HG02885 (cell line): ENCODE measurements around the gene SLC12A7.

Experiments used
- ATAC-seq: cut with Tn5 transposase; IDR thresholded peaks from one replicate; pipeline ENCODE4 v1.9.1; 2021; ENCODE audit warnings: mild to moderate bottlenecking; ENCODE audit not compliant: unreplicated experiment, poor library complexity

Gene SLC12A7

GRCh38 chr5:1042626-1043025 lies 69.2 kb downstream of the SLC12A7 start:
- ATAC-seq = no peak

- ATAC-seq = no peak
Measured at GRCh38 chr5:1041225-1042143, 70.4 kb downstream of the SLC12A7 start.

DNA sequence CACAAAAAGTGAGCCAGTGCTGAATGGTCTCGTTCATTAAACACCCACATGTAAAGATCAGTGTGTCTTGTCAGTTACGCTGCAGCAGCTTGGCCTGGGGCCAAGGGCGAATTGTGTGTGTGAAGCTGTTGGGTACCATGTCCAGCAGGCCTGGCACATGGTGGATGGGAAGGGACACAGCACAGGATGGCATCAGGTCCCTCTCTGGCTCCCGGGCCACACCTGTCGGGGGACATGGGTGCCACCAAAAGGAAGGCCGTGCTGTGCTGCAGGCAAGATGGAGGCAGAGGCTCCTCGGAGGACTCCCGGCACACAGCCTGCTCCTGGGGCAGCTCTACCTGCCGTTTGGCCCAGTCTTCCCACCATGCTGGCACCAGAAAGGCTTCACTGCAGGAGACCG lies 71.3 kb downstream of the SLC12A7 start:
- no peak for ATAC-seq

DNA sequence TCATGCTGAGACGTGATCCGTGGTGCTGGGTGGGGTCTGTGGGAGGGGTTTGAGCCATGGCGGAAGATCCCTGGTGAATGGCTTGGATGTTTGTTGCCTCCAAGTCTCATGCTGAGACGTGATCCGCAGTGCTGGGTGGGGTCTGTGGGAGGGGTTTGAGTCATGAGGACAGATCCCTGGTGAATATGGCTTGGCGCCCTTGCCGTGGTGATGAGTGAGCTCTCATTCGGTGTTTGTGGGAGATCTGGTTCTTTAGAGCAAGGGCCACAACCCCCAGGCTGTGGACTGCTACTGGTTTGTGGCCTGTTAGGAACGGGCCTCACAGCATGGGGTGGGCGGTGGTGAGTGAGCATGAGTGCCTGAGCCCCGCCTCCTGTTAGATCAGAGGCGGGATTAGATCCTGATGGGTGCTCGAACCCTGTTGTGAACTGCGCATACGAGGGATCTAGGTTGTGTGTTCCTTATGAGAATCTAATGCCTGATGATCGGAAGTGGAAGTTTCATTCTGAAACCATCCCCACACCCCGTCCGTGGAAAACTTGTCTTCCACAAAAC lies 72.1 kb downstream of the SLC12A7 start:
- ATAC-seq = no peak

DNA sequence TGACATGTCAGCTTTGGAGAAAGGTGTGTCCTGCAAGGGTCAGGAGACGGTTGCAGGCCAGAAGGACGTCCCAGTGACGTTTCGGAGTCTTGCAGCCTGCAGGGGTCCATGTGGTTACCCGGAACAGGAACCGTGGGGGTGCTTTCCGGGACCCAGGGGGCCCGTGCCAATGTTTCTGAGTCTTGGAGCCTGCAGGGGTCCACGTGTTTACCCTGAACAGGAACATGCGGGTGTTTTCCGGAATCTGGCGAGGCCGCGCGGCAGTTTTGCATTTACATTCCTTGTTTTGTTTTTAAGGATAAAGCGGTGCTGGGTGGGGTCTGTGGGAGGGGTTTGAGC lies 72.7 kb downstream of the SLC12A7 start:
- no peak for ATAC-seq

DNA sequence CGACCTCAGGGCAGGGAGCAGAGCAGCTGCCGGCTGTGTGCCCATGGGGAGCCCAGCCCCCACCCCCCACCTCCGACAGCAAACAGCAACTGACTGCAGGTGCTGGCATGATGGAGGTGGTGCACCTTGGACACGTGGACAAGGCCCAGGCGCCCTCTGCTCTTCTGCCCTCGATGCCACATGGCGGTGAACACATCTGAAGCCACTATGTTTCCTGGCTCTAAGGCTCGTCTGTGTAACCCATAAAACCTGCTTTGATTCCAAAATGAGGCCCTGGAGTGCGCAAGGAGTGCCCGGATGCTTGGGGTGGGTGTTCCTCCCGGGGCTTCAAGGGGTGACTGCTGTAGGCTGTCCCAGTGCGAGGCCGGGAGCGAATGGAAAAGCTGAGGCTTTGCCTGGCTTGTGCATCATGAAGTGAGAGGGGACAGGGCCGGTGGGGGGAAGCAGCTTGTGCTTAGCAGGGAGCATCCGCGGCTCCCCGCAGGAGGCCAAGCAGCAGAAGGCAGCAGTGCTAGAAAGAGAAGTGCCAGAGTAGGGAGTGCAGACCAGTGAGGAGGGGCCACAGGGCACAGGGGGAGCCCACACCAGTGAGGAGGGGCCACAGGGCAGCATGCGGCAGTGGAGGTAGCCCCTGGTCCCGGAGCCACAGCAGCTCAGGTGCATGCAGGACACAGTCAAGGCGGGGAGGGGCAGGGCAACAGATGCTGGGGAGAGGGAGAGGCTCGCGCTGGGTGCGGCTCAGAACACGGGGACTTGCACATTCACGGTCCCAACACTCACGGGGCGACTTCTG lies 73.2 kb downstream of the SLC12A7 start:
- no peak for ATAC-seq

- ATAC-seq = no peak
Measured at GRCh38 chr5:1037671-1038416, 74.0 kb downstream of the SLC12A7 start.

- ATAC-seq = no peak
Measured at GRCh38 chr5:1037123-1037670, 74.7 kb downstream of the SLC12A7 start.

GRCh38 chr5:1036504-1037122 lies 75.2 kb downstream of the SLC12A7 start:
- ATAC-seq = no peak

DNA sequence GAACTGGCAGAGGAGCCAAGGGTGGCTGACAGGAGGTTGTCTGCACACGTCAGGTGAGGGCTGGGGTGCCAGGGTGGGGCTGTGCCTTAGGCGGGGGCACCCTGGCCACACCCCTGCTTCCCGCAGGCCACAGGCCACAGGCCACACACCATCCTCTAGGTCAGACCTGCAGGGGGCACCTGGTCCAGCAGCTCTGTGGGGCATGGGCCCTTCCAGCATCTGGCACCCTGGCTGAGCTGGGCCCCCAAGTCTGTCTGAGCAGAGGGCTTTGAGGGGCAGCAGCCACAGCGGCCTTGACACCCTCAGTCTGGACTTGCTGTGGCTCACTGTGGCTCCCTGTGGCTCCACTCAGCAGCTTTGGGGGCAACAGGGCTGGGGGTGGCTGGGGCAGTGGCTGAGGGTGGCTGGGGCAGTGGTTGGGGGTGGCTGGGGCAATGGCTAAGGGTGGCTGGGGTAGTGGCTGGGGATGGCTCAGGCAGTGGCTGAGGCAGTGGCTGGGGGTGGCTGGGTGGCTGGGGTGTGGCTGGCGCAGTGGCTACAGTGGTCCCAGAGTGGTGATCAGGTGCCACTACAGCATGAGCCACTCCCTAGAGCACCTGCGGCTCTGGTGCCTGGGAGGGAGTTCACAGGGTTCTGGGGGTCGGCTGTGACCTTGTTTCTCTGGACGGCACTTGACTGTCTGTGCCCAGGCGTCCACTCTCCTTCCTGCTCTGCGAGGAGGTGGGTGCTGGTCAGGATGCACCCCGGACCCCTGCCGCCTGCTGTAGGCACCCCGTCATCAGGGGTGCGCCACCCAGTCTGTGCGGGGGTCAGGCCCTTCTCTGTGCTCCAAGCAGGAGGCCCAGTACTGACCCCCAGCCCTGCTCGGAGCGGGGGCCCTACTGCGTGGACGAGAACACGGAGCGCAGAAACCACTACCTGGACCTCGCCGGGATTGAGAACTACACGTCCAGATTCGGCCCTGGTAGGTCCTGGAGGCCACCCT lies 76.2 kb downstream of the SLC12A7 start:
- no peak for ATAC-seq

DNA sequence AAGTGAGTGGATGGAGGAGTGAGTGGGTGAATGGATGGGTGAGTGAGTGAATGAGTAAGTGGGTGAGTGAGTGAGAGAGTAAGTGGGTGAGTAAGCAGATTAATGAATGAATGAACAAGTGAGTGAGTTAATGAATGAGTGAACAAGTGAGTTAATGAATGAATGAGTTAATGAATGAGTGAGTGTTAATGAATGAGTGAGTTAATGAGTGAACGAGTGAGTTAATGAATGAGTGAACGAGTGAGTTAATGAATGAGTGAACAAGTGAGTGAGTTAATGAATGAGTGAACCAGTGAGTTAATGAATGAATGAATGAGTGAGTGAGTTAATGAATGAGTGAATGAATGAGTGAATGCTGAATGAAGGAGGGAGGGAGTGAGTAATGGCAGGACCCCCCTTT lies 76.9 kb downstream of the SLC12A7 start:
- no peak for ATAC-seq

DNA sequence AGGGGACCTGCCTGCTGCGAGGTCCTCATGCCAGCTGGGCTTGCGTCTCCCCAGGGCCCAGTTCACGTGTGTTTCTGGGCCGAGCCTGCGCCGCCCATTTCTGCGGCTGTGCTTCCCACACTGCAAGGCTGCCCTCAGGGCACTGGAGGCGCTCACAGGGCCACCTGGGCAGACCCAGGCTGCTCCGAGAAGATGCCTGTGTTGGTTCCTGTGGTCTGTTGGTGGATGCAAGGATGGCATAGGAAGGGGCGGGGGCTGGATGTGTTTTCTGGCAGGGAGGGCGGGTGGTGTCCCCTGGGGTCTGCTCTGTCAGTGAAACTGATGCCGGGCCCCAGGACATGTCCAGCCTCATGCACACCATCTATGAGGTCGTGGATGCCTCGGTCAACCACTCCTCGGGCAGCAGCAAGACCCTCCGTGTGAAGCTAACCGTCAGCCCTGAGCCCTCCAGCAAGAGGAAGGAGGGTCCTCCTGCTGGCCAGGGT lies 77.4 kb downstream of the SLC12A7 start:
- no peak for ATAC-seq

GRCh38 chr5:1033606-1034420 lies 78.0 kb downstream of the SLC12A7 start:
- ATAC-seq = no peak

DNA sequence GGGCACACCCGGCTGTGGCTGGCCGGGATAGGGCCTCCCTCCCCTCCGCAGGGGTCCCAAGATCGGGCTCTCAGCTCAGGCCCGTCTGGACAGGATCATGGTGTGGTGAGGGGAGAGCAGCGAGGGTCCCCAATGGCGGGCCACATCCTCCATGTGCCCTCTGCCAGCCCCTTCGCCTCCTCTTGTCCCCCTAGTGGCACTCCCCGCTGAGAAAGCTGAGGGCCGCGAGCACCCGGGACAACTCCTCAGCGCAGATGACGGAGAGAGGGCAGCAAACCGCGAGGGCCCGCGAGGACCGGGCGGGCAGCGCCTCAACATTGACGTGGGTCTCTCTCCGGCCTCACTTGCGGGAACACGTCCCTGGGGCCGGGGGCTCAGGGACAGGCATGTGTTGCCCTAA lies 78.7 kb downstream of the SLC12A7 start:
- no peak for ATAC-seq

GRCh38 chr5:1032551-1033027 lies 79.3 kb downstream of the SLC12A7 start:
- ATAC-seq = no peak

DNA sequence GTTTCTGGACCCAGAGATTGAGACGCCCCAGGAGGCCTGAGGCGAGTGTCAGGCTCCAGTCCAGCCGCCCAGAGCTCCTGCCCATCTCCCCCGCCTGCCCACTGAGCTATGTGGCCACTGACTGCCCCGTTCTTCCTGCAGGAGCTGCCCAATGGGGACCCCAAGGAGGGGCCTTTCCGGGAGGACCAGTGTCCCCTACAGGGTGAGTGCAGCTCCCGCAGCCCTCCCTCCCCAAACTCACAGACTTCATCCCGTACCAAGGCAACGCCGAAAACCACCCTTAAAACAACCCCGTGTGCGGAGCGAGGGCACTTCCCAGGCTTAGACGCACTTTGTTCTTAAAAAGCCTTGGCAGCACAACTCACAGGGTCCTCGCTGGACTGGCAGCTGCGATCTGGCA lies 79.9 kb downstream of the SLC12A7 start:
- no peak for ATAC-seq

GRCh38 chr5:1031306-1031959 lies 80.4 kb downstream of the SLC12A7 start:
- no peak for ATAC-seq
